UCSD-AML1 (cell line): Measurements from ENCODE around the gene ECHDC3.
A peak's percentile ranks its signal among the peaks of the same experiment; 100 is the strongest.
"Not testable (repeated sequence)": the region's sequence is repeated elsewhere in the genome, so short reads cannot be mapped to it uniquely, and the experiment has no call there.

Experiments used
- DNase-seq: peaks from one replicate; lab custom pipeline; 2025; ENCODE audit not compliant: unreplicated experiment; lab: John Stamatoyannopoulos, UW

The ECHDC3 gene, protein sequence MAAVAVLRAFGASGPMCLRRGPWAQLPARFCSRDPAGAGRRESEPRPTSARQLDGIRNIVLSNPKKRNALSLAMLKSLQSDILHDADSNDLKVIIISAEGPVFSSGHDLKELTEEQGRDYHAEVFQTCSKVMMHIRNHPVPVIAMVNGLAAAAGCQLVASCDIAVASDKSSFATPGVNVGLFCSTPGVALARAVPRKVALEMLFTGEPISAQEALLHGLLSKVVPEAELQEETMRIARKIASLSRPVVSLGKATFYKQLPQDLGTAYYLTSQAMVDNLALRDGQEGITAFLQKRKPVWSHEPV

DNA sequence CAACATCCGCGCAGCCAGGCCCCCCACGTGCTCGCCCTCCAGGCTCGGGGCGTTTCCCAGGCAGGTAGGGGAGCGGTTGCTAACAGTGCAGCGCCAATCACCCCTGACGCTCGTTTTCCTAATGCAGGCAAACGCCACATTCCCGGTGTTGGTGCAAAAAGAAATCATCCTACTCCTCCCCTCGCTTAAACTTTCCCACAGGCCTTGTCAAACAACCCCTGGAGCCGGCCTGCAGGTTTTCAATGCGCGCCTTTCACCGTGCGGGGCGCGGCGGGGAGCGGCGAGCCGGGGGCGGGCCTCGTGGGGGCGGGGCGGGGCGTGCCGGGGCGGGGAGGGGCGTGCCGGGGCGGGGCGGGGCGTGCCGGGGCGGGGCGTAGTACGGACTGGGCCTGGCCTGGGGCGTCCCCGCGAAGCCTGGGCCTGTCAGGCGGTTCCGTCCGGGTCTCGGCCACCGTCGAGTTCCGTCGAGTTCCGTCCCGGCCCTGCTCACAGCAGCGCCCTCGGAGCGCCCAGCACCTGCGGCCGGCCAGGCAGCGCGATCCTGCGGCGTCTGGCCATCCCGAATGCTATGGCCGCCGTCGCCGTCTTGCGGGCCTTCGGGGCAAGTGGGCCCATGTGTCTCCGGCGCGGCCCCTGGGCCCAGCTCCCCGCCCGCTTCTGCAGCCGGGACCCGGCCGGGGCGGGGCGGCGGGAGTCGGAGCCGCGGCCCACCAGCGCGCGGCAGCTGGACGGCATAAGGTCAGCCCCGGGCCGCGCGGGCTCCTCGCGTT, at the start of gene ECHDC3:
Gene ECHDC3, plus strand, starts transcription at position 374 of the 770 bp plus-strand sequence. Its CDS starts 195 bp downstream, at position 569.
- DNase-seq = no peak

DNA sequence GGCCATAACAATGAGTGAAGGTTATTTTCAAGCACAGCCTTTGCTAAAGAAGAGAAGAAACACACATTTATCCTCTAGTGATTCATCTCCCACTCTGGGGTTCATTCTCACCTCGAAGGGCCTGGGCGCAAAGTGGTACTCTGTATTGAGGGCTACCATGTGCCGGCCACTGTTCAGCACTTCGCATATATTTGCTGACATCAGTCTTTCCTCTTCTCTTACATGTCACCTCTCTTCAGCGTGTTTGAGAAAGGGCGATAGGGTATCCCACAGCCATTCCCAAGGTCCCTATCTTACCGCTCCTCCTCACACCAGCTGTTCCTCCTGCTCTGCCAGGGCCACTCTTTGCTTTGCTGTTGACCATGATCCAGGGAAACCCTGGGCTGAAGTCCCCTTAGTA, 48.8 kb upstream of the ECHDC3 start:
- no peak for DNase-seq

DNA sequence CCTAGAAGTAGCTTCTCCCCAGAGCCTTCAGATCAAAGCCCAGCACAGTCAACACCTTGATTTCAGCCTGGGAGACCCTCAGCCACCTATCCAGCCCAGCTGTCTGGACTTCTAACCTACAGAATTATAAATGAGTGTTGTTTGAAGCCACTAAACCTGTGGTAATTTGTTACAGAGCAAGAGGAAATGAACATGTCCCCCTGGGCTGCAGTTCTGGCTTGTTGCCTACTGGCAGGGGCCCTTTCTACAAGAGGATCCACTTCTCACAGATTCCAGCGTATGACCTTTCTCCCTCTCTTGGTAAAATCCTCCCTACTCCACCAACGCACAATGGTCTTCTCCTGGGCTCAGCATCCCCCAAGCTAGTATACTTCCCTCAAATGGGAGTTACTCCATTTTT, 46.4 kb upstream of the ECHDC3 start:
- no peak for DNase-seq

DNA sequence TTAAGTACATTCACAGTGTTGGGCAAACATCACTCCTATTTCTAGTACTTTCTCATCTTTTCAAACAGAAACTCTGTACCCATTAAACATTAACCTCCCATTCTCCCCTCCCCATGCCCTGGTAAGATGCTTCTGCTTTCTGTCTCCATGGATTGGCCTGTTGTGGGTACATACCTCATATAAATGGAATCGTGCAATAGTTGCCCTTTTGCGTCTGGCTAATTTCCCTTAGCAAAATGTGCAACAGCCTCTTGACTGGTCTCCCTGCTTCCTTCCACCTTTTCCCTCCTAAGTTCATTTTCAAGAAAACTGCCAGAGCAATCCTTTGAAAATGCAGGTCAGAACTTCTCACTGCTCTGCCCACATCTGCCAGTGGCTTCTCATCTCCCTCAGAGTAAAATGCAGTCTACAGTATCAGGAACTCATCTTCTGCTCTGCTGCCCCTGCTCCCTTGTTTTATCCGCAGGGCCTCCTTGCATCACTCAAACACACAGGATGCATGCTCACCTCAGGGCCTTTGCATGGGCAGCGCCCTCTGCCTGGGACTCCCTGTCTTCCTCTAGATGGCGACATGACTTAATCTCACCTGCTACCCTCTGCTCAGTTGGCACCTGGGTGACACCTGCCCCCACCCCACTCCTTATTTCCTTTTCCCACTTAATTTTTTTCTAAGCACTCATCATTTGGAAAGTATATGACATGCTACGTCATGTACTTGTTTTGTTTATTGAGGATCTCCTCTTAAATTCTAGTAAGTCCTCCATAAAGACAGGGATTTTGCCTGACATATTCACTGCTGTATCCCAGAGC, 44.3 kb upstream of the ECHDC3 start:
- DNase-seq = peak; percentile 72

DNA sequence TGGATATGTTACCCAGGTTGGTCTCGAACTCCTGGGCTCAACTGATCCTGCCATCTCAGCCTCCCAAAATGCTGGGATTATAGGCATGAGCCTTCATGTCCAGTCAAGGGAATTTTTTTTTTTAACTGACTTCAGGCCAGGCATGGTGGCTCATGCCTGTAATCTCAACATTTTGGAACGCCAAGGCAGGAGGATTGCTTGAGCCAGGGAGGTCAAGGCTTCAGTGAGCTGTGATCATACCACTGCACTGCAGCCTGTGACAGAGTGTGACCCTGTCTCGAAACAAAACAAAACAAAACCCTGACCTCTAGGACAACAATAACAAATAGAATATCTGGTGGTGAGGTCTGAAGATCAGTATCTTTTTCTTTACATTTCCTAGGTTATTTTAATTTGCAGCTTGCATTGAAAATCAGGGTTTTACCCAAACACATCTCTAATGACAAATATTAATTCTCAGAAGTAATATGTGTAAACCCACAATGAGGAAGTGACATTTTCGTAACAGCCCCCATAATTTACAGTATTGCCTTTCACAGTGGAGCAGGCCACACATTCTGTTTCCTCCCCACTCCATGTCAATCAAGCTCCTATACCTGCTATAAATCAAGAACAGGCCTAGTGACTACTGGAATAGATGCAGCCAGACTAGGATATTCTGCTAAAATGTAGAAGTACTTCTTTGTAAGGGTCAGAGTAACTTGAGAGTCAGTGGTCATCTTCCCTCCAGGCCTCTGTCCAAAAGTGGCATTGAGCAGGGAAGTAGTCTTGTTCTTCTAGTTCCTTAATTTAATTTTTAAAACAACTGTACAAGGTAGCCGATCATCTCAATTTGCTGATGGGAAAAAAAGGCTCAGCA, 43.3 kb upstream of the ECHDC3 start:
- no peak for DNase-seq

DNA sequence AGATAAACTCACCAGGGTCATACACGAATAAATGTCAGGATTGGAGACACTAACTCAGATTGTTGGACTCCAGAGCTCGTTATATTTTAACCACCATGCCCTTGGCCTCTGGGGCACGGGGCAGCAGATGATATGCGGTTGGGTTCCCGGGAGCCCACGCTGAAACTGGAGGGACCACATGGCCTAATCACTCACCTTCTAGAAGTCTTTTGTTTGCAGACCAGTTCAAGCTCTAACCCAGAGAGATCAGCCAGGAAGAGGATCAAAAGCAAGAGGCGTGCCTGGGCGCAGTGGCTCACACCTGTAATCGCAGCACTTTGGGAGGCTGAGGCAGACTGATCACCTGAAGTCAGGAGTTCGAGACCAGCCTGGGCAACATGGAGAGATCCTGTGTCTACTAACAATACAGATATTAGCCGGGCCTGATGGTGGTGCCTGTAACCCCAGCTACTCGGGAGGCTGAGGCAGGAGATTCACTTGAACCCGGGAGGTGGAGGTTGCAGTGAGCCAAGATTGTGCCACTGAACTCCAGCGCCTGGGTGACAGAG, 42.6 kb upstream of the ECHDC3 start:
- DNase-seq = no peak

DNA sequence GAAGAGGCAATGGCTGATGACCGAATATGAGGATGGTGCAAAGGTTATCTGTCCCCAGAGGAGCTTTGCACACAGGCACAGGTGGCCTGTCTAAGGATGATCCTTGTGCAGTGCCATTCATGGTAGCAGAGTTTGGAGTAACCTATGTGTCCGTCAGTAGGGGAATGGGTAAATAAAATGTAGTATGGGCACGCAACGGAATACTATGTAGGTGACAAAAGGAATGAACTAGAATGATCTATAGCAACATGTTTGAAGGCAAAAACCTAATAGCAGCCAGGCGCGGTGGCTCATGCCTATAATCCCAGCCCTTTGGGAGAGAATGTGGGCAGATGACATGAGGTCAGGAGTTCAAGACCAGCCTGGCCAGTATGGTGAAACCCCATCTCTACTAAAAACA, 41.6 kb upstream of the ECHDC3 start:
- no peak for DNase-seq

DNA sequence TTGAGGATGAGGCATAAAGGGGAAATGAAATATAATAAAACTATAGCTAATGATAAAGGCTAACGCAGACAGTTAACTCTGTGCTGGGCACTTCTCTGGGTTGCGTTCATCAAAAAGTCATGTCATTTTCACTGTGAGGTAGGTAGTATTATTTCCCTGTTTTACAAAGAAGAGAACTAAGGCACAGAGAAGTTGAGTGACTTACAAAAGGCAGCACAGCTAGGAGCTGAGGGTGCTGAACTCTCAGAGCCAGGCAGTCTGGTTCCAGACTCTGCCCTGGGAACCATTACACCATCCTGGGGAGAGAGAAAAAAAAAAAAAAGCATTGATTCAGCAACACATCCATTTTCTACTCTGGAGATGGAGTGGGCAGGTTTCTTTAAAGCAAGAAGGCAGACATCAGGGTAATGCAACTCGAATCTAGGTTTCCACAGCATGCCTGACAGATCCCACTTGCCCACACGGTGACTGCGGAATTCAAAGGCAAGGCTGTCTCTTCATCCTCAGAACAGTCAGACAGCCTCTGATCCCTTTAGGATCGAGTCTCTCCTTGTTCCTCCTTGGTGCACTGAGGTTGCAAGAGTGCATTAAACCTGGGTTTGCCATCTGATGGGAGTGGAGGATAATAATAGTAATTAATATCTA, 40.6 kb upstream of the ECHDC3 start:
- no peak for DNase-seq

DNA sequence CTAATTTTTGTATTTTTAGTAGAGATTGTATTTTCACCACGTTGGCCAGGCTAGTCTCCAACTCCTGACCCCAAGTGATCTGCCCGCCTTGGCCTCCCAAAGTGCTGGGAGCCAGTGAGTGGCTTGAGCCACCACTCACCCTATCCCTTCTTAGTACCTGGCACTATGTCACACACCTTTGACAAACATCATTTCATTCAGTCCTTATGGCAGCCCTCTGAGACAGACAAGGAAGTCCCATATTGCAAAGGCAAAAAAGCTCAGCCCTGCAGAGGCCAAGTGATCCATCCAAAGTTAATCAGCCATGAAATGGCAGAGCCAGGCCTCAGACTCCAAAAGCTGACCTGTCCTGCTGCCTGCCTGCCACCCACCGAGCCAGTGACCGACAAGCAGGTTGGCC, 39.9 kb upstream of the ECHDC3 start:
- no peak for DNase-seq

DNA sequence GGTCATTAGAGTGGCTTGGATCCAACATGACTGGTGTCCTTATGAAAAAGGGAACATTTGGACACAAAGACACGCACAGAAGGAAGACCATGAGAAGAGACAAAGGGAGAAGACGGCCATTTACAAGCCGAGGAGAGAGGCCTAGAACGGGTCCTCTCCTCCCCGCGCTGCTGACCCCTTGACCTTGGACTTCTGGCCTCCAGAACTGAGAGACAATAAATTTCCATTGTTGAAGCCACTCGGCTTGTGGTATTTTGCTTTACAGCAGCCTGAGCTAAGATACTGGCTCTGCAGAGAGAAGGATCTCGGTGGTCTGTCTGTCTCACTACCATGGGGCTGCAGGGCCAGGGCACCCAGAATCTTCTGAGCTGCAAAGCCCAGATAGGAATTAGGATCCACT, 38.1 kb upstream of the ECHDC3 start:
- DNase-seq = no peak

DNA sequence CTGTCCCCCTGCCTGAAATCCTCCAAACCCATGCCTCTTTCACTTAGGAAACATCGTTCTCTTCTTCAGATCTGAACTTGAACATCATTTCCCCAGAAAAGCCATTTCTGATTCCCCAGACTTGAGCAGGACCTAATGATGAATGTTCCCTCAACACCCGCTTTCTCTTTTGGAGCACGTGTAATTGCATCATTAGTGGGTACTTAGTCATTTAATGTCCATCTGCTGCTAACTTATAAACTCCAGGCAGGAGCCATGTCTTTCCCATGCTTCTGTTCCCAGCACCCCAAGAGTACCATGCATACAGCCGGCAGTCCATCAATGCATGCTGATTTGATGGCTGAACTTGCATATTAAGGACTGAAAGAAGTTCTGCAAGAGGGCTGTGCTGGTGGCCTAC, 36.5 kb upstream of the ECHDC3 start:
- no peak for DNase-seq

DNA sequence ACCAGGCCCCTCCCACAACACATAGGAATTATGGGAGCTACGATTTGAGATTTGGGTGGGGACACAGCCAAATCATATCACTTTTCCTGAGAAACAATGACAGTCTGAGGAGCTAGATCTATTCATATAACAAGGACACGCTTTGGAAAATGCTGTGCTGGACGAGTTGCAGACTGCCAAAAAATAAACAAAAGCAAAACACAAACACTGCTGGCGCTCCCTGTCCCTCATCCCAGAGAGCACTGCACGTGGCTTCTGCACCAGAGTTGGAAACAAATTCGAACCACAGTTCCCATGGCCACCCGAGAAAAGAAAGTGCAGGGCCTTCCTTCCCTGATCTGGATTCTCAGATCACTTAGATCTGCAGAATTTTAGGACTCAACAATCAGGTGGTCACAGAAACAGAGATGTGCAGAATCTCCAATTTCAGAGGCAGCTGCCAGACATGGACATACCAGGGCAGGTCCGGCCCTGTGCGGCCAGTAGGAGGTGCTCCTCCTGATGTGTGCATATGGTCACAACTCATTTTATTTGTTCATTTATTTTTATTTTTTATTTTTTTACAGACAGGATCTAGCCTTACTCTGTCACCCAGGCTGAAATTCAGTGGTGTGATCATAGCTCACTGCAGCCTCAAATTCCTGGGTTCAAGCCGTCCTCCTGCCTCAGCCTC, 35.2 kb upstream of the ECHDC3 start:
- no peak for DNase-seq

DNA sequence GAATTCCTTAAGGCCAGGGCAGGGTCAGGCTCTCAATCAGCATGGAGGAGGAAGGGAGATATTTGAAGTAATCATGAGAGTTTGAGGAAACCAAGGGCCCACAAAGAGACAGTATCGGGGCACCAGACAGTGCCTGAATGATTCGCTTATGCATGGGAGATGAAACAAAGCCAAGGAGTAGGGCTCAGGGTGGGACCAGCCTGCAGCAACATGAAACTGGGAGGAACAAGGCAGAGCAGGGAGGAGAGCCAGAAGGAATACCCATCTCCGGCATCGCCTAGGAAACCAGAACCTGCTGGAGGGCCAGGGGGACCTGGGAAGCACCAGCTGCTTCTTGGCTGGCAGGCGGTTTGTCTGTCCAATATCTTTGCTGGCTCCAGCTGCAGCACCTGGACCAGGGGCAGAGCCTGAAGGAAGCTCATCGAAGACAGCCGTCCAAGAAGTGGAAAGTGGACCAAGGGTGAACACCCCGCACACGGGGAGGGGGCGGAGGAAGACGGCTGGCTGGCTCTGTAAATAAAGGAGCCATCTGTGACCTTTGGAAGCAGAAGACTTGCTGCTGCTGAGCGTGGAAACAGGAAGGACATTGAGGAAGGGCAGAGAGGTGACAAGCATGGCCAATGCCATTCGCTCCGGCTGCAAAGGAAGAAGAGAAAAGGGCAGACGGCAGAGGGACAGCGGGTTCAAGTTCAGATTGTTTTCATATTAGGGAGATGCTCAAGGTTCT, 34.4 kb upstream of the ECHDC3 start:
- no peak for DNase-seq

DNA sequence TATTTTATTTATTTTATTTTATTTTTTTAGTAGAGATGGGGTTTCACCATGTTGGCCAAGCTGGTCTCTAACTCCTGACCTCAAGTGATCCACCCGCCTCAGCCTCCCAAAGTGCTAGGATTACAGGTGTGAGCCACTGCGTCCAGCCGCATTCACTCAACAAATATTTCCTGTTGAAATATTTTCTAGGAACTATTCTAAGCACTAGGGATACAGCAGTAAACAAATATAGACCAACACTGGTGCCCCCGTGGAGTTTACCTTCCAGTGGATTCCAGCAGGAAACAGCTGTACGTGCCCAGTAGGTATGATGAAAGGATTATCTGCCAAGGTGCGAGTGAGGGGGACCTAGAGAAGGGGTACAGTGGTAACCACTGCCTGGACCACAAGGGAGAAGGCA, 33.4 kb upstream of the ECHDC3 start:
- DNase-seq = not testable (repeated sequence)

DNA sequence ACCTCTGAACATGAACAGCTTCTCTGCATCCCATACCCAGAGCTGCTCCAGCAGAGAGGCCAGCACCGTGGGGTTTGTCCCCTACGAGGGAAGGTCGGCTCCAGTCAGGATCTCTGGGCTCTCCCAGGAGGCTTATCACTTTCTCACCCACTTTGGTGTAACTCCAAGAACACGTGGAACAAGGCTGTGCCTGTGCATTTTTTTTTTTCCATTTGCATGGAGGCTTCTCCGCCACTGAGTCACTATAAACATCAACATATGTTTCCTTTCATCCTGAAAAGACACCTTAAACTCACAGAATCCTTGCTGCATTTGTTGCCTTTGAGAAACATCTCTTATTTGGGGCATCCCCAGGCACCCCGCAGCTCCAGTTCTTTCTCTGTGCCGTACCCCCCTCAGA, 29.4 kb upstream of the ECHDC3 start:
- DNase-seq = no peak

DNA sequence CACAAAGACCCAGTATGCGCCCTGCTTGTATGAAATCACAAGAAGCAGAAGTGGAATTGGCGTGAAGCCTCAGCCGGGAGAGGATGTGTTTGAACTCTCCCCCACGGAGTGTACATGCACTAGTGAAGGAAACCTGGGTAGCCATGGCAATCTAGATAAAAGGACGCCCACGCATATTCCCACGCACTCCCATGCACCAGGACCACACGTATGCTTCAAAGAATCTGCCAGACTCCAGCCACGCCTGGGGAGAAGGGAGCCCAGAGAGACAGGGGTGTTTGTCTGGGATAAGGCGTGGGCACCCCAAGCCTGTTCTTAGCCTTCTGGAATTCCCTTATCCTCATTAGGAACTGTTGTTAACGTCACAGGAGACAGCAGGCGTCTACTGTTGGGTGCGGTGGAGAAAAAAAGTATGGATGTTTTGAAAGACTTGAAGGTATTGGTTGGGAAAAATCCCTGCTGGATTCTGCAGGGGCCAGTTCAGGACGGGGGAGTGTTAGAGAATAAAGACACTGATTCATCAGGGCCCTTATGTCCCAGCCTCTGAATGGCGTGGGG, 28.9 kb upstream of the ECHDC3 start:
- peak; percentile 66 for DNase-seq

DNA sequence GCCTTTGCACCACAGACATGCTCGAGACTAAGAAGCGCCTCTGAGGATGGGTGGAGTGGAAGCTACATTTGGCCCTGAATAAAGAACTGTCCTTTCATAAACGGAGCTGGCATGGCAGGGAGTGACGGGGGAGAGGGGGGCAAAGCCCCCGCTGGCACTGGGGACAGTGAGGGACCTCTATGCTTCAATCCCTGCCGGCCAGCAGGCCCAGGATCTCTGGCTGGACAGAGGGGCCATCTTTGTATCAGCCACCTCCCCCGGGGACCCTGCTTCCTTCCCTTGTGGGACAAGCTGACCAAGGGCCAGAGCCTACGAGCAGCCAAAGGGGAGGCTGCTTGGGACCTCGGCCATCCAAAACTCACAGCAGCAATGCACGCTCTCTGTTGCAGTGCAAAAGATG, 28.2 kb upstream of the ECHDC3 start:
- no peak for DNase-seq

DNA sequence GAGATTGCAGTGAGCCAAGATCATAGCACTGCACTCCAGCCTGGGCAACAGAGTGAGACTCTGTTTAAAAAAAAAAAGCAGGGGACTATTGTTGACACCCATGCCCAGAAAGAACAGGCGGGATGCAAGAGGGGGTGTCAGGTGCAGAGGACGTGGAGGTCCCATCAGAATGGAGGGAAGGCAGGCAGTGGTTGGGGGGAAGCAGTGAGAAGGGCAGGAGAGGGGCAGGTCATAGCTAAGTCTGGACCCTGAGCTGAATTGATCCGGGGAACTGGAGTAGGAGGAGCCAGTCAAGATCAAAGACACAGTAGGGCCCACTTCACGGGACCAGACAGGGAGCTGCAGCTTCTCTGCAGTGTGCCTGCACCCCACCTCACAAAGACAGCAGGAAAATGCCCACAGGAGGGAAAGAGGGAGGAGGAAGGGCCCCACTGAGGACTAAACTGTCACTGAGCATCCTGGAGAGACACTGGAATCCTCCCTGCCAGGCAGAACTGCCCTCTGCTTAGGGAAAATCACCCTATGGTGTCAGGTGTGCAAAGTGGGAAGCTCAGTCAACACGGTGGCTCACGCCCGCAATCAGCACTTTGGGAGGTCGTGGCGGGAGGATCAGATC, 27.3 kb upstream of the ECHDC3 start:
- no peak for DNase-seq
